Activated CD4-positive, alpha-beta T cell treated with anti-CD3 and anti-CD28 coated beads, Interleukin-2, amount 50 U/mL, for 48 hours (primary cell): ENCODE results near the gene HEATR5A.

Experiments used
- DNase-seq, 2 experiments: peaks; one replicate each; pipeline ENCODE4 v3.0.0-alpha.2; 2020

The HEATR5A gene

GRCh38 chr14:31425905-31426304, 5.6 kb upstream of the HEATR5A start:
- no peak for DNase-seq

GRCh38 chr14:31421200-31421599, 850 bp upstream of the HEATR5A start:
- DNase-seq = no peak

GRCh38 chr14:31419967-31420318, 407 bp downstream of the HEATR5A start:
- peak in 1 of 2 experiments; percentile 9 for DNase-seq

- DNase-seq = no peak
Measured at GRCh38 chr14:31419179-31419966, 977 bp downstream of the HEATR5A start.

- no peak for DNase-seq
Measured at GRCh38 chr14:31418440-31418839, 1.9 kb downstream of the HEATR5A start.

- DNase-seq = no peak
Measured at GRCh38 chr14:31414190-31414833, 6.0 kb downstream of the HEATR5A start.

GRCh38 chr14:31411218-31411727, 9.1 kb downstream of the HEATR5A start:
- DNase-seq = no peak

GRCh38 chr14:31410048-31410650, 10.2 kb downstream of the HEATR5A start:
- DNase-seq = no peak

GRCh38 chr14:31408421-31408820, 11.9 kb downstream of the HEATR5A start:
- DNase-seq = no peak

- no peak for DNase-seq
Measured at GRCh38 chr14:31405599-31406232, 14.6 kb downstream of the HEATR5A start.

- DNase-seq = no peak
Measured at GRCh38 chr14:31405106-31405505, 15.2 kb downstream of the HEATR5A start.

- DNase-seq = no peak
Measured at GRCh38 chr14:31403707-31404106, 16.6 kb downstream of the HEATR5A start.

- no peak for DNase-seq
Measured at GRCh38 chr14:31402764-31403439, 17.4 kb downstream of the HEATR5A start.

GRCh38 chr14:31401369-31401932, 18.9 kb downstream of the HEATR5A start:
- no peak for DNase-seq

GRCh38 chr14:31400031-31400638, 20.2 kb downstream of the HEATR5A start:
- DNase-seq = no peak

- no peak for DNase-seq
Measured at GRCh38 chr14:31395572-31396205, 24.7 kb downstream of the HEATR5A start.

GRCh38 chr14:31395119-31395518, 25.2 kb downstream of the HEATR5A start:
- DNase-seq = no peak

- no peak for DNase-seq
Measured at GRCh38 chr14:31391977-31392503, 28.3 kb downstream of the HEATR5A start.

- no peak for DNase-seq
Measured at GRCh38 chr14:31391473-31391872, 28.9 kb downstream of the HEATR5A start.

- no peak for DNase-seq
Measured at GRCh38 chr14:31389946-31390345, 30.4 kb downstream of the HEATR5A start.
